GM19395 (cell line): ENCODE data around the gene TMEM237.
"Not testable (repeated sequence)": the region's sequence is repeated elsewhere in the genome, so short reads cannot be mapped to it uniquely, and the experiment has no call there.

Experiments
- ATAC-seq: cut with Tn5 transposase; IDR thresholded peaks from one replicate; pipeline ENCODE4 v1.9.1; 2021; ENCODE audit warnings: mild to moderate bottlenecking, moderate library complexity; ENCODE audit not compliant: unreplicated experiment

Gene TMEM237

GRCh38 chr2:201643216-201643890 lies at the start of gene TMEM237:
Gene TMEM237, minus strand, starts transcription at chr2:201643503. Its CDS starts 103 bp downstream, at chr2:201643400.
- ATAC-seq: peak; percentile 52

- no peak for ATAC-seq
These were observed 41.9 kb upstream of the TMEM237 start for GRCh38 chr2:201685156-201685555.

GRCh38 chr2:201680743-201681142 lies 37.4 kb upstream of the TMEM237 start:
- no peak for ATAC-seq

DNA sequence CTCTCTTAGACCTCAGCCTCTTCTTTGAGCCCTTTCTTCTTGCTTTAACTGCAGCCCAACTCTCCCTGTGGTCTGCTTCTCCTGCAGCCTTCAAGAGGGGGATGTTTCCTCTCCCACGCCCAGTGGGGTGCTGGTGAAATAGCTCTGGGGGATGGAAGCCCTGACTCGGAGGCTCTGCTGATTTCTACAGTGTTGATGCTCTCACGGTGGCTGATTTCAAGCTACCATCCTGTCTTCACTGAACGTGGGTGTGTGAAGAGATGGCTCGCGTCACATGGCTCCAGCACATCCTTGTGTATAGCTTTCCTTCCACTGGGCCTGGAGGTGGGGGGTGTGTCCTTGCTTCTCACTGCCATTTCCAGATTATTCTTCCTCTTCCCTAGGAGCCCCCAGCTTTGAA lies 35.1 kb upstream of the TMEM237 start:
- no peak for ATAC-seq

DNA sequence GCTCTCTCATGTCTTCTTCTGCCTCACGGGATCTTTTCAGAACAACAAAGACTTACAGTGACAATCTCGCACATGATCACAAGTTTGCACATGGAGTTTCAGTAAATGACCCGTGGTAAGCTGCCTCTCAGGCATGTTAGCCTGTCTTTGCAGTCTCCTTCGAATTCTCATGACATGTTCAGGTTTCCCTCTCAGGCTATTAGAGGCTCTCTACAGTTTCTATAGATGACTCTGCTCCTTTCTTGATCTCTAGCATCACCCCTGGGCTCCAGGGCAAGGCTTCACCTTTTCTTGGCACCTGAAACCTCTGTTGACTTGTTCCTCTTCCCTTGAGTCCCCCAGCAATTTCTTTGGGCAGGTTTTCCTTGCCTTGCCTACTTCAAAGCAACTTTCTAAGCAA lies 32.2 kb upstream of the TMEM237 start:
- no peak for ATAC-seq

- ATAC-seq: no peak
These were observed 31.5 kb upstream of the TMEM237 start for GRCh38 chr2:201674794-201675193.

GRCh38 chr2:201674298-201674697 lies 31.0 kb upstream of the TMEM237 start:
- ATAC-seq: no peak

- no peak for ATAC-seq
These were observed 30.2 kb upstream of the TMEM237 start for GRCh38 chr2:201673546-201673945.

- not testable (repeated sequence) for ATAC-seq
These were observed 27.9 kb upstream of the TMEM237 start for GRCh38 chr2:201671205-201671604.

DNA sequence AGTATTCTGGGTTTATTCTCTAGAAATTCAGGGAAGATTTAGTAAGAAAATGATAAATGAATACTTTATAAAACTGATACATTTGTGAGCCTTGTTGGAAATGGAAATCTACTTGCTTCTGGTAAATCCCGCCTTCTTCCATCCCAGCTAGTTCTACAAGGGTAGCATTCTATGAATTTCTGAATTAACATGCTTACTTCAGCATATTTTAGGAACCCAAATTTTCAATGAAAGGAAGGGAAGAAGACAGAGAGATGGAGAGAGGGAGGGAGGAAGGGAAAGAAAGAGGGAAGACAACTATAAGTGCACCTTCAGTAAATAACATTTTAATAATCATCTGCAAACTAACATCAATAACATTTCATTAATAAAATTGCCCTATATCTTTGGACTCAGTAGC lies 26.6 kb upstream of the TMEM237 start:
- no peak for ATAC-seq

GRCh38 chr2:201668402-201668910 lies 25.2 kb upstream of the TMEM237 start:
- ATAC-seq: no peak

DNA sequence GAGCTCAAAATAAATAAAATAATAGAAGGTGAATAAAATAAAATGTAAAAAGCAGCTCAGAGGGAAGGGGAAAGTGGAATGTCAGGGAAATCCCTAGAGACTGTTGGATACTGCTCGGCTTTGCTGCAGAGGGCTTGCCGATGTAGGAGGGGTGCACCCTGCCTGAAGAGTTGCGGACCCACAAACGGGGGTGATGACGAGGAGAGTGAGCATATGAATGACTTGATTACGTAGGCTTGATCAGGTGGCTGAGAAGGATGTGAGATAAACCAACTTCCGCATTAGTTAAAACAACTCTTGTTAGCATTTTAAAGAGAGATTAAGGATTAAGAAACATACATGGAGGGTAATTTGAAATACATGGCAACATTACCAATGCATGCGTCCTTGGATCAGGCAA lies 21.0 kb upstream of the TMEM237 start:
- no peak for ATAC-seq

DNA sequence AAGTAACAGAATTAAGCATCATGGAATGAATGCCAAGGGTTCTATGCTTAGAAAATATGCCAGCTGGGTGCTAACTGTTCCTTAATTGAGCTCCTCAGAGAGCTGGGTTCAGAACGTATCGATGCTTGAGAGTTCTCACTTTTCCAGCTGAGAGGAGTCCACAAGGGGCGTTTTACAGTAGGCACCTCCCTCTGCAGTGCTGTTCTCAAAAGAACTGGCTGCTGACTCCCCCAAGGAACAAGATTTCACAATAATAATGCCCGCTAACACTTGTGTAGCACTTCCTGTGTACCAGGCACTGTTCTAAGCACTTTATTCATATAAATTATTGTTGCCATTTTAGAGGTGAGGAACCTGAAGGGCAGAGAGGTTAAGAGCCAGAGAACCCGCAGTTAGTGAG lies 18.1 kb upstream of the TMEM237 start:
- ATAC-seq: no peak

DNA sequence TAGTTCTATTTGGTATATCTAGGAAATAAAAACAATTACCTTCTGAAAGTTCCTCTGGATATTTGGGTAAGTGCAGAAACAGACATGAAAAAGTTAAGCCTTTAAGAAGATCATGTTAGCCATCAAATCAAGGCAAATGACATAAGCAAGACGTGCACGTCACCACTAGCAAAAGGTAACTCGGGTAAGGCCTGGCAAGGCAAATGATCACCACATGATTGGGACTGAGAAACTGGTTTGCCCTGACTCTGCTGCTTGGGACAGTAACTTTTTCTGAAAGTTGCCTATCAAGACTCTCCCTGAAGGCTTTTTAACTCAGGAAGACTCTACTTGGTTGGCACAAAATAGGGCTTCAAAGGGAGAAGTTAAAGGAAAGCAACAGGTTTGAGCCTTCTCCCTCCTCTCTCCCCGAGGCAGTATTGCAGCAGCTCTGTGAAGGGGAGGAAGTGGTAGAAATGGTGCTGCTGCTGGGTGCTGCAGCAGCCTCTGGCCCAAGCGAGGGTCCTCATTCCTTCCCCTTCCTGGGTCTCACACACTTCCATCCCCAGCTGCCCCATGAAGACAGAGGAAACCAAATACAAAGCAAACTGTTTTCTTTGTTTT lies 17.1 kb upstream of the TMEM237 start:
- ATAC-seq: no peak

GRCh38 chr2:201656740-201657139 lies 13.4 kb upstream of the TMEM237 start:
- ATAC-seq: no peak

DNA sequence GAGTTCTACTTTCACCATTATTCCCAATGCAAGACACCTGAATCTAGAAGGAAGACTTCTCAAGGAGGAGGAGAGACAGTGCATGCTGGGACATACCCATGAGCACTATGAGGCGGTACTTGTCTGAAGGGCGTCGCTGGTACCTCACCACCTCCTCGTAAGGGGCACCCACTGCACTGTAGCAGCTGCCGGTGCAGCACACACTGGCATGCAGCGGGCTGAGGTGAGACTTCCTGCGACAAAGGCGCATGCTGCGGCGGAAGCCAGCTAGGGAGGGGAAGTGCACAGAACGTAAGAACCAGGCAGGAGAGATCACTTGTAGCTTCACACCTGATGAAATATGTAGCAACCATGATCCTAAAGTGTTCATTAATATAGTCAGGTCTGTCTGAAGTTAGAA lies 12.8 kb upstream of the TMEM237 start:
- no peak for ATAC-seq

- no peak for ATAC-seq
These were observed 11.5 kb upstream of the TMEM237 start for GRCh38 chr2:201654616-201655384.

GRCh38 chr2:201653221-201653620 lies 9.9 kb upstream of the TMEM237 start:
- ATAC-seq: no peak

DNA sequence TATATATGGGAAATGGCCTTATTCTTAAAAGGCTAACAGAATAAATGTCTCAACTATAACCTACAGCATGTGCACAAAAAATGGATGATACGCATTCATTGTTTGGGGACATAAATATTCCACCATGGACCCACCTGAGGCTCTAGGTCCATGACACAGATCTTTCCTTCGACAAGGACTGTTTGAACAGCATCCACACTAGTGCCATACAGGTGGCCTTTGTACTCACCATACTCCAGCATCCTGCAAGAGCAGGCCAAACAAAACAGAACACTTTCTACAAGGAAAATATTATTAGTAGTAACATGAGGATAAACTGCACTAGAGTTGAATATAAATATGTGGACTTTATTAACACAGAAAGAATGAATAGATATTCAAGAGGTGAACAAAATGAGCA lies 6.1 kb upstream of the TMEM237 start:
- ATAC-seq: no peak

DNA sequence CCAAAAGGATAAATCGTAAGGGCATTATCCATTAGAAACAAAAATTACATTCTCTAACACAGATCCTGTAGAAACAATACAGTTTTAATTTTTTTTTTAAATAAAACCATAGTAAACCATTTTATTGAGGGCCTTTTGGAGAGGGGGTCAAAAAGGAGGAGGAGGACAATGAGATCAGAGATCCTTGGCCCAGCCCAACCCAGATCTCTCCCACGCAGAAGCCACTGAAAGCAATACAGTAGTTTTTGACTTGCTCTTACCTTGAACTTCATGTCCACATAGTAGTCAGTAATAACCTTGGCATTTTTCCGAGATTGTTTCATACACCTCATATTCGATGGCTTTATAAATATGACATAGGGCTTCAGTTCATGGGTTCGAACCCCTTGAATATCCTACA lies 4.1 kb upstream of the TMEM237 start:
- no peak for ATAC-seq

- no peak for ATAC-seq
These were observed 698 bp upstream of the TMEM237 start for GRCh38 chr2:201644001-201644400.
